WTC11 (cell line): ENCODE measurements around the gene TNC. TPM values are rescaled to one million over a fixed set of nuclear protein-coding genes. Genes with fewer than 3 reads are reported as not detected.
A peak's percentile ranks its signal among the peaks of the same experiment; 100 is the strongest.

ENCODE experiments used
- ATAC-seq: fragments of 200-7000 bp; cut with Tn5 transposase; 2 replicates; pipeline ENCODE4 v1.10.0; 2021; ENCODE audit warnings: mild to moderate bottlenecking, moderate library complexity
- CTCF ChIA-PET: fragments of 300-600 bp; sonication (Branson Sonifier 250); formaldehyde crosslinking; loops from one replicate; lab custom pipeline; 2021; ENCODE audit warnings: antibody characterized with exemption; lab: Charles Lee
- POLR2A ChIA-PET: fragments of 350-600 bp; sonication (Branson Sonifier 250); formaldehyde crosslinking; loops from one replicate; lab custom pipeline; 2021; ENCODE audit warnings: antibody characterized with exemption; lab: Charles Lee
- DNase-seq: peaks from one replicate; pipeline ENCODE4 v3.0.0; 2021; ENCODE audit warnings: low spot score
- H3K27ac Mint-ChIP-seq: 2 replicates; pipeline ENCODE4 v1.8.0; 2021; ENCODE audit warnings: mixed read lengths
- H3K27me3 Mint-ChIP-seq: 2 replicates; pipeline ENCODE4 v1.8.0; 2021; ENCODE audit warnings: low read depth, mild to moderate bottlenecking, moderate library complexity, mixed read lengths
- H3K36me3 Mint-ChIP-seq: 2 replicates; pipeline ENCODE4 v1.8.0; 2021; ENCODE audit warnings: mixed read lengths
- H3K4me1 Mint-ChIP-seq: 2 replicates; pipeline ENCODE4 v1.8.0; 2022; ENCODE audit warnings: mixed read lengths
- H3K4me3 Mint-ChIP-seq: 2 replicates; pipeline ENCODE4 v1.8.0; 2021; ENCODE audit warnings: mild to moderate bottlenecking, moderate library complexity, mixed read lengths
- H3K9me3 Mint-ChIP-seq: 2 replicates; pipeline ENCODE4 v1.8.0; 2021; ENCODE audit warnings: mixed read lengths
- AFF4 ChIP-seq: sonication (generic); formaldehyde crosslinking; IDR thresholded peaks from 2 replicates; pipeline ENCODE4 v1.8.1; 2023; ENCODE audit warnings: mild to moderate bottlenecking, missing genetic modification reagents, borderline replicate concordance
- AR ChIP-seq: fragments of 250-450 bp; sonication (Bioruptor Pico); IDR thresholded peaks from 2 replicates; pipeline ENCODE4 v1.9.0; 2021; ENCODE audit warnings: mild to moderate bottlenecking
- ATF2 ChIP-seq: sonication (generic); formaldehyde crosslinking; IDR thresholded peaks from 2 replicates; pipeline ENCODE4 v1.8.1; 2022; ENCODE audit warnings: low read depth, missing genetic modification reagents, borderline replicate concordance
- CREM ChIP-seq: sonication (generic); formaldehyde crosslinking; IDR thresholded peaks from 2 replicates; pipeline ENCODE4 v1.8.1; 2022; ENCODE audit warnings: mild to moderate bottlenecking, missing genetic modification reagents, moderate library complexity
- FOXK1 ChIP-seq: sonication (generic); formaldehyde crosslinking; IDR thresholded peaks from 2 replicates; pipeline ENCODE4 v1.8.0; 2022; ENCODE audit warnings: mild to moderate bottlenecking, moderate library complexity, missing genetic modification reagents
- GABPB1 ChIP-seq: sonication (generic); formaldehyde crosslinking; IDR thresholded peaks from 2 replicates; pipeline ENCODE4 v1.8.1; 2023; ENCODE audit warnings: mild to moderate bottlenecking, missing genetic modification reagents
- HMGA2 ChIP-seq: fragments of 250-450 bp; sonication (Bioruptor Pico); IDR thresholded peaks from 2 replicates; pipeline ENCODE4 v1.4.0; 2021; ENCODE audit warnings: mild to moderate bottlenecking, moderate library complexity
- IRF2 ChIP-seq: sonication (generic); formaldehyde crosslinking; IDR thresholded peaks from 2 replicates; pipeline ENCODE4 v1.8.0; 2022; ENCODE audit warnings: low read depth, missing genetic modification reagents, borderline replicate concordance
- JUN ChIP-seq: sonication (generic); formaldehyde crosslinking; IDR thresholded peaks from 2 replicates; pipeline ENCODE4 v1.8.0; 2023; ENCODE audit warnings: mild to moderate bottlenecking, missing genetic modification reagents
- NFATC4 ChIP-seq: fragments of 250-450 bp; sonication (Bioruptor Pico); IDR thresholded peaks from 2 replicates; pipeline ENCODE4 v1.9.0; 2021; ENCODE audit warnings: mild to moderate bottlenecking
- NFYB ChIP-seq: sonication (generic); formaldehyde crosslinking; conservative IDR thresholded peaks from 2 replicates; pipeline ENCODE4 v1.8.0; 2022; ENCODE audit warnings: low read depth, missing genetic modification reagents
- NR1H2 ChIP-seq: sonication (generic); formaldehyde crosslinking; IDR thresholded peaks from 2 replicates; pipeline ENCODE4 v1.9.0; 2021; ENCODE audit warnings: mild to moderate bottlenecking, moderate library complexity, missing genetic modification reagents
- NR2C2 ChIP-seq: sonication (generic); formaldehyde crosslinking; IDR thresholded peaks from 2 replicates; pipeline ENCODE4 v1.8.0; 2022; ENCODE audit warnings: mild to moderate bottlenecking, missing genetic modification reagents
- TEAD4 ChIP-seq: sonication (generic); formaldehyde crosslinking; IDR thresholded peaks from 2 replicates; pipeline ENCODE4 v1.8.0; 2022; ENCODE audit warnings: mild to moderate bottlenecking, missing genetic modification reagents
- USF1 ChIP-seq: sonication (generic); formaldehyde crosslinking; IDR thresholded peaks from 2 replicates; pipeline ENCODE4 v1.8.0; 2022; ENCODE audit warnings: mild to moderate bottlenecking, missing genetic modification reagents
- ZNF396 ChIP-seq: fragments of 250-450 bp; sonication (Bioruptor Pico); IDR thresholded peaks from 2 replicates; pipeline ENCODE4 v1.8.0; 2021; ENCODE audit warnings: mild to moderate bottlenecking, moderate library complexity, borderline replicate concordance
- ZNF512 ChIP-seq: sonication (generic); formaldehyde crosslinking; IDR thresholded peaks from 2 replicates; pipeline ENCODE4 v1.8.1; 2022; ENCODE audit warnings: missing genetic modification reagents, borderline replicate concordance
- total RNA-seq: library from RNA; stranded (reverse); gene quantifications from 3 replicates; pipeline ENCODE4 v1.2.3, GENCODE V29; 2021
- TF ChIP-seq, protein P1 (sequence below): sonication (generic); formaldehyde crosslinking; IDR thresholded peaks from 2 replicates; pipeline ENCODE4 v1.8.0; 2023; ENCODE audit warnings: missing genetic modification reagents, mild to moderate bottlenecking, borderline replicate concordance

The TNC gene
- total RNA-seq, 1 experiment from 2014 or later: 4.5 TPM

DNA sequence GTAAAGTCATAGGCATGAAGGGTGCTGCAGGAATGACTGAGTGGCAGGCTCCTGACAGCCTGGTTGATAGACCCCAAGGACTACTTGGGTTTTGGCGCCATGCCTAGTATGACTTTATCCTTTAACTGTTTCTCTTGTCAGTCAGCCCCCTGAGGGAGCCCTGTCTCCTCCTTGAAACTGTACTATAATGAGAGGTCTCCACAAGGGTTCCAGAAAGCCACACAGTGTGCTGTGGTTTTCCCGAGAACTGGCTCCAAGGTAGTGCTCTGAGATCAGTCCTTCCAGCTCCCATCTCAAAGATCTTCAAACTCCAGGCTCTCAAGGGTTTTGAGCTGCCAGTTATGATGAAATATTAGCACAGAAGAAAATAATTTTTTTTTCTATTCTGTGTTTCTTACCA lies 26.7 kb upstream of the TNC start (continued):
- no peak for TF ChIP-seq ATF2 (CRISPR knock-in tag)
- TF ChIP-seq NFYB (CRISPR knock-in tag): no peak
- TF ChIP-seq NR2C2: no peak
- TF ChIP-seq GABPB1 (CRISPR knock-in tag): no peak
- TF ChIP-seq JUN (CRISPR knock-in tag): no peak
- TF ChIP-seq NFATC4 (CRISPR knock-in tag): no peak
- no peak for TF ChIP-seq TEAD4 (CRISPR knock-in tag)

GRCh38 chr9:115143689-115144088 lies 25.7 kb upstream of the TNC start:
- ChIA-PET POLR2A (no interaction called here), CTCF (no interaction called here)
- Mint-ChIP-seq H3K27ac (no peak overlapping the region), H3K9me3 (no peaks in the 10 kb centered on the region), H3K4me1 (peaks cover 9% of the 10 kb centered on the region), H3K4me3 (no peak overlapping the region), H3K36me3 (no peaks in the 10 kb centered on the region), H3K27me3 (peaks cover 15% of the 10 kb centered on the region)
- ATAC-seq (no peak), DNase-seq (no peak)
- TF ChIP-seq ZNF512: peak; percentile 77; the same call in 1 of the 2 replicates
- TF ChIP-seq, protein P1, sequence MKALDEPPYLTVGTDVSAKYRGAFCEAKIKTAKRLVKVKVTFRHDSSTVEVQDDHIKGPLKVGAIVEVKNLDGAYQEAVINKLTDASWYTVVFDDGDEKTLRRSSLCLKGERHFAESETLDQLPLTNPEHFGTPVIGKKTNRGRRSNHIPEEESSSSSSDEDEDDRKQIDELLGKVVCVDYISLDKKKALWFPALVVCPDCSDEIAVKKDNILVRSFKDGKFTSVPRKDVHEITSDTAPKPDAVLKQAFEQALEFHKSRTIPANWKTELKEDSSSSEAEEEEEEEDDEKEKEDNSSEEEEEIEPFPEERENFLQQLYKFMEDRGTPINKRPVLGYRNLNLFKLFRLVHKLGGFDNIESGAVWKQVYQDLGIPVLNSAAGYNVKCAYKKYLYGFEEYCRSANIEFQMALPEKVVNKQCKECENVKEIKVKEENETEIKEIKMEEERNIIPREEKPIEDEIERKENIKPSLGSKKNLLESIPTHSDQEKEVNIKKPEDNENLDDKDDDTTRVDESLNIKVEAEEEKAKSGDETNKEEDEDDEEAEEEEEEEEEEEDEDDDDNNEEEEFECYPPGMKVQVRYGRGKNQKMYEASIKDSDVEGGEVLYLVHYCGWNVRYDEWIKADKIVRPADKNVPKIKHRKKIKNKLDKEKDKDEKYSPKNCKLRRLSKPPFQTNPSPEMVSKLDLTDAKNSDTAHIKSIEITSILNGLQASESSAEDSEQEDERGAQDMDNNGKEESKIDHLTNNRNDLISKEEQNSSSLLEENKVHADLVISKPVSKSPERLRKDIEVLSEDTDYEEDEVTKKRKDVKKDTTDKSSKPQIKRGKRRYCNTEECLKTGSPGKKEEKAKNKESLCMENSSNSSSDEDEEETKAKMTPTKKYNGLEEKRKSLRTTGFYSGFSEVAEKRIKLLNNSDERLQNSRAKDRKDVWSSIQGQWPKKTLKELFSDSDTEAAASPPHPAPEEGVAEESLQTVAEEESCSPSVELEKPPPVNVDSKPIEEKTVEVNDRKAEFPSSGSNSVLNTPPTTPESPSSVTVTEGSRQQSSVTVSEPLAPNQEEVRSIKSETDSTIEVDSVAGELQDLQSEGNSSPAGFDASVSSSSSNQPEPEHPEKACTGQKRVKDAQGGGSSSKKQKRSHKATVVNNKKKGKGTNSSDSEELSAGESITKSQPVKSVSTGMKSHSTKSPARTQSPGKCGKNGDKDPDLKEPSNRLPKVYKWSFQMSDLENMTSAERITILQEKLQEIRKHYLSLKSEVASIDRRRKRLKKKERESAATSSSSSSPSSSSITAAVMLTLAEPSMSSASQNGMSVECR: no peak

DNA sequence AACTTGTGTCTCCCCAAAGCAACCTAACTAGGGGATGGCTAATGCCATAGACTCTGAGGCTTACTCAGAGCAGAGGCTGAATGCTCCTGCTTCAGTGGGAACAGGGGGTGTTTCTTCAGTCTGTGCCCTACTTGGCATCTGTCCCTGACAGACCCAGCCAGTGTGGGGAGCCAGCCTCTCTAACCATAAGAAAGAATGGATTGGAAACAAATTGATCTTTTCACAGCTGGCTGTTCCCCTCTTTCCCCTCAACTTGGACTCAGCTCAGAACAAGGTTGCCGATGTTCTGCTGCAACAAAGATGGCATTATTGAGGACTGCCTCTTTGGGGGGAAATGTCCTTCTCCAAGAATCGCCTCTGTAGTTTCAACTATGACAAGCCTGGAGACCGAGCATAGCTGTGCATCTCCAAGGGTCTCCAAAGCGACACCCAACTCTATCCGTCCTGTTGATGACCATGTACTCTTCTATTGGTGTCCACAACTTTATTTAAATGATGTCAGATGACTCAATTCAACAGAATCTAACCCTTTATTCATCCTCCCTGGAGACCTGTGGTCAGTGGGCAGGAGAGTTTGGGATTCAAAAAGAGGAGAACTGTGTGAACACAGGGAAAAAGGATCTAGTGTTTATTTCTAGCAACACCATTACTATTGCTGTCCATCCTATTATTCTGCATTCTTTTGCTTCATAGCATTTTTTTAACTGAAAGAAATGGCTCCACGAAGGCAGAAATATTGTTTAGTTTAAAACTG lies 24.7 kb upstream of the TNC start:
- peaks cover 9% of the 10 kb centered on the region for H3K4me1 Mint-ChIP-seq
- ChIA-PET CTCF (no interaction called here), POLR2A (no interaction called here)
- H3K27ac Mint-ChIP-seq: no peak overlapping the region
- no peak for ATAC-seq
- peaks cover 15% of the 10 kb centered on the region for H3K27me3 Mint-ChIP-seq
- H3K4me3 Mint-ChIP-seq: no peak overlapping the region
- H3K9me3 Mint-ChIP-seq: no peaks in the 10 kb centered on the region
- no peak for DNase-seq
- H3K36me3 Mint-ChIP-seq: no peaks in the 10 kb centered on the region
- TF ChIP-seq IRF2 (CRISPR knock-in tag) (no peak), FOXK1 (CRISPR knock-in tag) (no peak), CREM (CRISPR knock-in tag) (no peak), ZNF396 (no peak), HMGA2 (CRISPR knock-in tag) (no peak), AR (CRISPR knock-in tag) (no peak), NR1H2 (CRISPR knock-in tag) (no peak), USF1 (no peak), AFF4 (no peak)
